ENCODE results near the gene KDM8. TPM values are rescaled to one million over a fixed set of nuclear protein-coding genes. Genes with fewer than 3 reads are reported as not detected.
"Not testable (repeated sequence)": the region's sequence is repeated elsewhere in the genome, so short reads cannot be mapped to it uniquely, and the experiment has no call there.

Gene KDM8
- total and polyA plus RNA-seq, 9 of the 15 experiments (the other 6 are each of a cell fraction or from before 2014, with no cell fraction given), result 0.61 to 9.1 (median 5.4) TPM

- TF ChIP-seq ZNF518B (CRISPR knock-in tag; IDR thresholded peaks at IDR 0.05), result 0 out of 2 replicates have a peak, but pooled peaks have one; percentile 6
- TF ChIP-seq ZNF507 (tag; conservative IDR thresholded peaks at IDR 0.05), result no peak
- 0 out of 2 replicates have a peak, but pooled peaks have one; percentile 14 for TF ChIP-seq CEBPB (tag; IDR thresholded peaks at IDR 0.05)
- 0 out of 2 replicates have a peak, but pooled peaks have one; percentile 18 for TF ChIP-seq ARID1B (IDR thresholded peaks at IDR 0.05)
These were observed 1.1 kb downstream of the KDM8 start (continued) for GRCh38 chr16:27204312-27204915.

- Histone ChIP-seq H3K27me3 (ENCODE audit: control insufficient read depth in 2 of 2, insufficient read depth in 2 of 2, low read length in 2 of 2) (no peaks in the 10 kb centered on the region), H3K9me1 (ENCODE audit: control insufficient read depth, insufficient read depth, low read length) (no peaks in the 10 kb centered on the region), H3K4me2 (ENCODE audit: insufficient read depth, low read length) (no peak overlapping the region), H3K9me3 (replicated peaks; ENCODE audit: control insufficient read depth, insufficient read depth, low read depth, low read length) (no peaks in the 10 kb centered on the region), H3K4me3 (no peak overlapping the region), H3K27ac (ENCODE audit: extremely low read depth, low read depth, low read length) (no peak overlapping the region), H3K36me3 (ENCODE audit: control insufficient read depth, insufficient read depth, low read length) (peaks cover 9% of the 10 kb centered on the region; the same call in 1 of the 3 replicates), H3K79me2 (ENCODE audit: control insufficient read depth, insufficient read depth, low read length) (peaks cover 22% of the 10 kb centered on the region), H3K4me1 (replicated peaks in 1 of 2; ENCODE audit: control insufficient read depth in 2 of 2, insufficient read depth in 2 of 2, low read length in 2 of 2) (peaks cover 14 to 16% of the 10 kb centered on the region in 2 experiments), H2AFZ (ENCODE audit: low read depth, low read length) (no peak overlapping the region), H4K20me1 (replicated peaks; ENCODE audit: control insufficient read depth, insufficient read depth, low read length) (no peaks in the 10 kb centered on the region), H3K9ac (ENCODE audit: insufficient read depth in 1 of 2, low read depth in 2 of 2, low read length in 2 of 2) (no peak overlapping the region)
- in situ Hi-C loops (cut with MboI) (no loop called here), intact Hi-C loops (cut with micrococcal nuclease) (no loop called here)
- no peak for ATAC-seq
- CTCF ChIA-PET (ENCODE audit: low intra/inter-chr PET ratio), result no interaction called here
- no TSS peak for BruUV-seq (replicated peaks)
- 87% methylated on average over 10 of the region's 10 CpGs for WGBS (ENCODE audit: insufficient coverage, low coverage, missing lambda C conversion rate)
- TF ChIP-seq MYBL2 (IDR thresholded peaks at IDR 0.05; ENCODE audit: low read depth), result no peak
- no peak for TF ChIP-seq MYBL2 (CRISPR knock-in tag; IDR thresholded peaks at IDR 0.05; ENCODE audit: borderline replicate concordance)
- TF ChIP-seq HBP1 (CRISPR knock-in tag; IDR thresholded peaks at IDR 0.05), result no peak
- no peak for TF ChIP-seq ZNF408 (CRISPR knock-in tag; IDR thresholded peaks at IDR 0.05; ENCODE audit: low read depth)
- POLR2A ChIA-PET, result interaction anchor here (0.7 to 2.2 kb wide), 5 partner anchors 9 to 36 kb away, joined by 3 to 5 read pairs (median 3); no protein-coding TSS in a partner anchor
- DNase-seq (ENCODE audit: extremely low read depth in 1 of 4, low spot score in 3 of 4), result no peak
- FAIRE-seq, result no peak
These were observed 2.2 kb downstream of the KDM8 start for GRCh38 chr16:27205423-27206065.

- H3K4me3 ChIP-seq; DNase-seq (ENCODE audit: extremely low read depth in 1 of 4, low spot score in 3 of 4); FAIRE-seq; H3K27ac ChIP-seq (ENCODE audit: extremely low read depth, low read depth, low read length); intact Hi-C loops (cut with micrococcal nuclease); in situ Hi-C loops (cut with MboI); ATAC-seq; H3K4me2 ChIP-seq (ENCODE audit: insufficient read depth, low read length); H2AFZ ChIP-seq (ENCODE audit: low read depth, low read length); H4K20me1 ChIP-seq (replicated peaks; ENCODE audit: control insufficient read depth, insufficient read depth, low read length); BruUV-seq (replicated peaks); H3K9ac ChIP-seq (ENCODE audit: insufficient read depth in 1 of 2, low read depth in 2 of 2, low read length in 2 of 2); POLR2A ChIA-PET; H3K9me1 ChIP-seq (ENCODE audit: control insufficient read depth, insufficient read depth, low read length); CTCF ChIA-PET (ENCODE audit: low intra/inter-chr PET ratio); H3K27me3 ChIP-seq (ENCODE audit: control insufficient read depth in 2 of 2, insufficient read depth in 2 of 2, low read length in 2 of 2); H3K9me3 ChIP-seq (replicated peaks; ENCODE audit: control insufficient read depth, insufficient read depth, low read depth, low read length): not testable (repeated sequence)
- Histone ChIP-seq H3K79me2 (ENCODE audit: control insufficient read depth, insufficient read depth, low read length) (peaks cover 22% of the 10 kb centered on the region), H3K36me3 (ENCODE audit: control insufficient read depth, insufficient read depth, low read length) (peaks cover 16% of the 10 kb centered on the region; the same call in 1 of the 3 replicates), H3K4me1 (replicated peaks in 1 of 2; ENCODE audit: control insufficient read depth in 2 of 2, insufficient read depth in 2 of 2, low read length in 2 of 2) (peaks cover 14 to 17% of the 10 kb centered on the region in 2 experiments)
- 83% methylated on average over 10 of the region's 10 CpGs for WGBS (ENCODE audit: insufficient coverage, low coverage, missing lambda C conversion rate)
These were observed 3.8 kb downstream of the KDM8 start for GRCh38 chr16:27207121-27207520.

Data from K562 (cell line).